ENCODE data around the gene LPA. TPM values are rescaled to one million over a fixed set of nuclear protein-coding genes. Genes with fewer than 3 reads are reported as not detected.
"Not testable (repeated sequence)": the region's sequence is repeated elsewhere in the genome, so short reads cannot be mapped to it uniquely, and the experiment has no call there.

Gene LPA
- total and polyA plus RNA-seq, 2 experiments from 2014 or later, result 0.52 to 1.4 TPM

- TF ChIP-seq EZH2 (IDR thresholded peaks at IDR 0.05; ENCODE audit: borderline replicate concordance) (no peak), EZH2phosphoT487 (IDR thresholded peaks at IDR 0.05; ENCODE audit: low read depth, severe bottlenecking, unreplicated experiment) (no peak)
- TF ChIP-seq, protein P1, sequence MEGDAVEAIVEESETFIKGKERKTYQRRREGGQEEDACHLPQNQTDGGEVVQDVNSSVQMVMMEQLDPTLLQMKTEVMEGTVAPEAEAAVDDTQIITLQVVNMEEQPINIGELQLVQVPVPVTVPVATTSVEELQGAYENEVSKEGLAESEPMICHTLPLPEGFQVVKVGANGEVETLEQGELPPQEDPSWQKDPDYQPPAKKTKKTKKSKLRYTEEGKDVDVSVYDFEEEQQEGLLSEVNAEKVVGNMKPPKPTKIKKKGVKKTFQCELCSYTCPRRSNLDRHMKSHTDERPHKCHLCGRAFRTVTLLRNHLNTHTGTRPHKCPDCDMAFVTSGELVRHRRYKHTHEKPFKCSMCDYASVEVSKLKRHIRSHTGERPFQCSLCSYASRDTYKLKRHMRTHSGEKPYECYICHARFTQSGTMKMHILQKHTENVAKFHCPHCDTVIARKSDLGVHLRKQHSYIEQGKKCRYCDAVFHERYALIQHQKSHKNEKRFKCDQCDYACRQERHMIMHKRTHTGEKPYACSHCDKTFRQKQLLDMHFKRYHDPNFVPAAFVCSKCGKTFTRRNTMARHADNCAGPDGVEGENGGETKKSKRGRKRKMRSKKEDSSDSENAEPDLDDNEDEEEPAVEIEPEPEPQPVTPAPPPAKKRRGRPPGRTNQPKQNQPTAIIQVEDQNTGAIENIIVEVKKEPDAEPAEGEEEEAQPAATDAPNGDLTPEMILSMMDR (IDR thresholded peaks at IDR 0.05; ENCODE audit: poor library complexity), result no peak
- H3K4me2 ChIP-seq, result no peak overlapping the region
- H4K20me1 ChIP-seq (ENCODE audit: insufficient read depth, poor library complexity, severe bottlenecking), result no peaks in the 10 kb centered on the region
- no peaks in the 10 kb centered on the region for H3K9me3 ChIP-seq (ENCODE audit: low read depth)
- H3K27me3 ChIP-seq, result no peaks in the 10 kb centered on the region
- H3K36me3 ChIP-seq (replicated peaks; ENCODE audit: insufficient read depth, low read depth), result no peaks in the 10 kb centered on the region
- no peak for DNase-seq (ENCODE audit: low spot score)
- no peak overlapping the region for H2AFZ ChIP-seq
- H3K4me3 ChIP-seq, result no peak overlapping the region
- no peaks in the 10 kb centered on the region for H3K4me1 ChIP-seq (ENCODE audit: insufficient read depth)
- H3K79me2 ChIP-seq, result no peaks in the 10 kb centered on the region
- no peaks in the 10 kb centered on the region for H3K9me2 ChIP-seq (replicated peaks; ENCODE audit: insufficient read depth)
- no peak overlapping the region for H3K27ac ChIP-seq
Observed at GRCh38 chr6:160583794-160584193, 80.3 kb downstream of the LPA start.

DNA sequence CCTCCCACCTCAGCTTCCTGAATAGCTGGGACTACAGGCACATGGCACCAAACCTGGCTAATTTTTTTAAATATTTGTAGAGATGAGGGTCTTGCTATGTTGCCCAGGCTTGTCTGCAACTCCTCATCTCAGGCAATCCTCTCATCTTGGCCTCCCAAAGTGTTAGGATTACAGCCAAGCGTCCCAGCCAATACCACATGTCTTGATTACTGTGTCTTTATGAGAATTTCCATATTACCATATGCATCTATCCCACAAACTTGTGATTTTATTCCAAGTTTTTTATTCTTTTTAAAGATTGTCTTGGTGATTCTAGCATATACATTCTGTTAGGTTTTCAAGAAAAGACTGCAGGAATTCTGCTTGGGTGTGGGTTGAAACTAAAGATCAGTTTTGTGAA is 82.7 kb downstream of the LPA start:
- TF ChIP-seq, protein P1 (IDR thresholded peaks at IDR 0.05; ENCODE audit: poor library complexity), result no peak
- TF ChIP-seq EZH2 (IDR thresholded peaks at IDR 0.05; ENCODE audit: borderline replicate concordance) (no peak), EZH2phosphoT487 (IDR thresholded peaks at IDR 0.05; ENCODE audit: low read depth, severe bottlenecking, unreplicated experiment) (no peak)
- no peak for DNase-seq (ENCODE audit: low spot score)
- Histone ChIP-seq H3K79me2 (no peaks in the 10 kb centered on the region), H2AFZ (no peak overlapping the region), H3K36me3 (replicated peaks; ENCODE audit: insufficient read depth, low read depth) (no peaks in the 10 kb centered on the region), H3K4me2 (no peak overlapping the region), H3K27me3 (no peaks in the 10 kb centered on the region), H3K27ac (no peak overlapping the region), H4K20me1 (ENCODE audit: insufficient read depth, poor library complexity, severe bottlenecking) (no peaks in the 10 kb centered on the region), H3K4me1 (ENCODE audit: insufficient read depth) (no peaks in the 10 kb centered on the region), H3K4me3 (no peak overlapping the region), H3K9me3 (ENCODE audit: low read depth) (no peaks in the 10 kb centered on the region), H3K9me2 (replicated peaks; ENCODE audit: insufficient read depth) (no peaks in the 10 kb centered on the region)
- 44% methylated on average over 1 of the region's 1 CpG for whole genome bisulfite sequencing (ENCODE audit: low lambda C conversion rate, missing lambda C conversion rate)

GRCh38 chr6:160578515-160578914 is 85.6 kb downstream of the LPA start:
- H3K9me2 ChIP-seq (replicated peaks; ENCODE audit: insufficient read depth); H3K27ac ChIP-seq; H2AFZ ChIP-seq; H3K79me2 ChIP-seq; DNase-seq (ENCODE audit: low spot score); H3K4me3 ChIP-seq; H3K9me3 ChIP-seq (ENCODE audit: low read depth); H3K27me3 ChIP-seq; H3K4me1 ChIP-seq (ENCODE audit: insufficient read depth); H3K36me3 ChIP-seq (replicated peaks; ENCODE audit: insufficient read depth, low read depth); H4K20me1 ChIP-seq (ENCODE audit: insufficient read depth, poor library complexity, severe bottlenecking); H3K4me2 ChIP-seq: not testable (repeated sequence)
- WGBS (ENCODE audit: low lambda C conversion rate, missing lambda C conversion rate), result 49% methylated on average over 5 of the region's 5 CpGs

GRCh38 chr6:160573943-160574342 is 90.1 kb downstream of the LPA start:
- WGBS (ENCODE audit: low lambda C conversion rate, missing lambda C conversion rate), result 67% methylated on average over 4 of the region's 4 CpGs
- H3K9me2 ChIP-seq (replicated peaks; ENCODE audit: insufficient read depth), result no peaks in the 10 kb centered on the region

DNA sequence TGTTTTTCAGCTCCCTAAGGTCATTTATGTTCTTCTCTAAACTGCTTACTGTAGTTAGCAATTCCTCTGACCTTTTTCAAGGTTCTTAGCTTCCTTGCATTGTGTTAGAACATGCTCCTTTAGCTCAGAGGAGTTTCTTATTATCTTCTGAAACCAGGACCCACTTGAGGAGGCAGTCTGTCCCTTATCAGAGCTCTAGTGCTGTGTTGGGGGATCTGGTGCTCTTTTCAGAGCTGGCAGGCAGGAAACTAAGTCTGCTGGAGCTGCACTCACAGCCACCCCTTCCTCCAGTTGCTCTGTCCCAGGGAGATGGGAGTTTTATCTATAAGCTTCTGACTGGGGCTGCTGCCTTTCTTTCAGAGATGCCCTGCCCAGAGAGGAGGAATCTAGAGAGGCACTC is 92.9 kb downstream of the LPA start:
- not testable (repeated sequence) for H3K36me3 ChIP-seq (replicated peaks; ENCODE audit: insufficient read depth, low read depth); H3K4me3 ChIP-seq; H3K4me1 ChIP-seq (ENCODE audit: insufficient read depth); H3K27me3 ChIP-seq; H2AFZ ChIP-seq; H4K20me1 ChIP-seq (ENCODE audit: insufficient read depth, poor library complexity, severe bottlenecking); H3K9me2 ChIP-seq (replicated peaks; ENCODE audit: insufficient read depth); H3K9me3 ChIP-seq (ENCODE audit: low read depth); H3K79me2 ChIP-seq; DNase-seq (ENCODE audit: low spot score); H3K27ac ChIP-seq; H3K4me2 ChIP-seq

More at GRCh38 chr6:160573943-160574342, 90.1 kb downstream of the LPA start:
- DNase-seq (ENCODE audit: low spot score), result no peak
- Histone ChIP-seq H3K4me1 (ENCODE audit: insufficient read depth) (no peaks in the 10 kb centered on the region), H3K4me2 (no peak overlapping the region), H3K9me3 (ENCODE audit: low read depth) (no peaks in the 10 kb centered on the region), H3K79me2 (no peaks in the 10 kb centered on the region), H3K27me3 (no peaks in the 10 kb centered on the region), H3K36me3 (replicated peaks; ENCODE audit: insufficient read depth, low read depth) (no peaks in the 10 kb centered on the region), H3K27ac (no peak overlapping the region), H2AFZ (no peak overlapping the region), H3K4me3 (no peak overlapping the region), H4K20me1 (ENCODE audit: insufficient read depth, poor library complexity, severe bottlenecking) (no peaks in the 10 kb centered on the region)
- no peak for TF ChIP-seq EZH2 (IDR thresholded peaks at IDR 0.05; ENCODE audit: borderline replicate concordance)
- TF ChIP-seq, protein P1 (IDR thresholded peaks at IDR 0.05; ENCODE audit: poor library complexity), result no peak
- no peak for TF ChIP-seq EZH2phosphoT487 (IDR thresholded peaks at IDR 0.05; ENCODE audit: low read depth, severe bottlenecking, unreplicated experiment)

Data from hepatocyte (in vitro differentiated cells).